IMR-90 (cell line): ENCODE measurements around the gene RERE. TPM values are rescaled to one million over a fixed set of nuclear protein-coding genes. Genes with fewer than 3 reads are reported as not detected.
A peak's percentile ranks its signal among the peaks of the same experiment; 100 is the strongest.

Source experiments
- ATAC-seq: fragments of 200-7000 bp; cut with Tn5 transposase; 2 replicates; pipeline ENCODE4 v1.9.1; 2020; ENCODE audit warnings: low read depth, mild to moderate bottlenecking, moderate library complexity
- BruUV-seq: library from RNA; stranded (reverse); fragments of 400-500 nt; replicated peaks from 2 replicates; lab custom pipeline; 2021; lab: Mats Ljungman, UMichigan
- CTCF ChIA-PET: fragments of 300-600 bp; formaldehyde crosslinking; extraction: SDS; loops from one replicate; lab custom pipeline; 2021; ENCODE audit warnings: antibody characterized with exemption; lab: Yijun Ruan, JAX
- POLR2A ChIA-PET: fragments of 300-600 bp; sonication (Branson Sonifier 250); formaldehyde crosslinking; loops from one replicate; lab custom pipeline; 2022; ENCODE audit warnings: antibody characterized with exemption; ENCODE audit not compliant: unreplicated experiment; lab: Charles Lee
- DNase-seq: peaks from one replicate; pipeline ENCODE4 v3.0.0; 2013
- H2AFZ ChIP-seq: replicated peaks from 2 replicates; pipeline ENCODE3; 2013; ENCODE audit warnings: low read length, mild to moderate bottlenecking; ENCODE audit not compliant: poor library complexity
- H2AK5ac ChIP-seq: 2 replicates; pipeline ENCODE4 v1.6.1; 2013; ENCODE audit warnings: low read depth, low read length, inconsistent platforms
- H2AK9ac ChIP-seq: replicated peaks from 2 replicates; pipeline ENCODE3; 2013; ENCODE audit warnings: mild to moderate bottlenecking, low read depth, low read length, moderate library complexity; ENCODE audit not compliant: poor library complexity
- H2BK120ac ChIP-seq: 2 replicates; pipeline ENCODE4 v1.6.1; 2013; ENCODE audit warnings: low read depth, low read length, inconsistent platforms
- H2BK15ac ChIP-seq: 3 replicates; pipeline ENCODE4 v1.6.1; 2013; ENCODE audit warnings: low read depth, low read length, inconsistent platforms
- H2BK20ac ChIP-seq: 2 replicates; pipeline ENCODE4 v1.6.1; 2013; ENCODE audit warnings: low read depth, mild to moderate bottlenecking, inconsistent platforms, low read length, moderate library complexity
- H2BK5ac ChIP-seq: 2 replicates; pipeline ENCODE4 v1.6.1; 2013; ENCODE audit warnings: mild to moderate bottlenecking, low read depth, low read length, inconsistent platforms; ENCODE audit not compliant: poor library complexity, severe bottlenecking
- H3K14ac ChIP-seq: replicated peaks from 2 replicates; pipeline ENCODE4 v1.6.1; 2013; ENCODE audit warnings: low read depth, low read length, inconsistent platforms
- H3K18ac ChIP-seq: 2 replicates; pipeline ENCODE4 v1.6.1; 2013; ENCODE audit warnings: low read depth, low read length, control low read depth
- H3K23ac ChIP-seq: 2 replicates; pipeline ENCODE4 v1.6.1; 2013; ENCODE audit warnings: low read depth, low read length, inconsistent platforms
- H3K27ac ChIP-seq: 2 replicates; pipeline ENCODE4 v1.5.1; 2013; ENCODE audit warnings: mild to moderate bottlenecking, control low read depth, low read length; ENCODE audit not compliant: insufficient read depth
- H3K27me3 ChIP-seq: 2 replicates; pipeline ENCODE4 v1.6.1; 2013; ENCODE audit warnings: low read length; ENCODE audit not compliant: control insufficient read depth, insufficient read depth
- H3K36me3 ChIP-seq: 2 replicates; pipeline ENCODE4 v1.6.1; 2013; ENCODE audit warnings: low read length, mixed read lengths; ENCODE audit not compliant: control insufficient read depth, insufficient read depth
- H3K4ac ChIP-seq: 2 replicates; pipeline ENCODE4 v1.6.1; 2013; ENCODE audit warnings: low read depth, low read length, inconsistent platforms
- H3K4me1 ChIP-seq: 2 replicates; pipeline ENCODE4 v1.6.1; 2013; ENCODE audit warnings: low read length, mixed read lengths; ENCODE audit not compliant: control insufficient read depth, insufficient read depth
- H3K4me2 ChIP-seq: 2 replicates; pipeline ENCODE4 v1.6.1; 2013; ENCODE audit warnings: low read depth, mild to moderate bottlenecking, control low read depth, low read length, moderate library complexity
- H3K4me3 ChIP-seq: 2 replicates; pipeline ENCODE4 v1.5.1; 2013; ENCODE audit warnings: low read depth, mild to moderate bottlenecking, control low read depth, low read length, moderate library complexity; ENCODE audit not compliant: insufficient read depth
- H3K56ac ChIP-seq: 2 replicates; pipeline ENCODE4 v1.6.1; 2013; ENCODE audit warnings: low read length, inconsistent platforms; ENCODE audit not compliant: insufficient read depth; ENCODE audit errors: extremely low read depth
- H3K79me1 ChIP-seq, 2 experiments: 2 replicates each; pipeline ENCODE4 v1.6.1; 2013; ENCODE audit warnings: low read length in 2 of 2, inconsistent platforms in 1 of 2, low read depth in 1 of 2
- H3K9ac ChIP-seq: 2 replicates; pipeline ENCODE4 v1.6.1; 2013; ENCODE audit warnings: low read depth, low read length, control low read depth
- H3K9me1 ChIP-seq: 2 replicates; pipeline ENCODE4 v1.6.1; 2013; ENCODE audit warnings: low read length, inconsistent platforms; ENCODE audit not compliant: insufficient read depth
- H3K9me3 ChIP-seq: 2 replicates; pipeline ENCODE4 v1.6.1; 2013; ENCODE audit warnings: low read length; ENCODE audit not compliant: control insufficient read depth, insufficient read depth
- H4K20me1 ChIP-seq: 2 replicates; pipeline ENCODE4 v1.6.1; 2013; ENCODE audit warnings: low read length, inconsistent platforms; ENCODE audit not compliant: insufficient read depth
- H4K5ac ChIP-seq: 2 replicates; pipeline ENCODE4 v1.6.1; 2013; ENCODE audit warnings: mild to moderate bottlenecking, low read depth, low read length, control low read depth
- H4K8ac ChIP-seq, 2 experiments: 2 replicates each; pipeline ENCODE4 v1.6.1; 2013; ENCODE audit warnings: low read depth in 2 of 2, low read length in 2 of 2, control low read depth in 1 of 2, inconsistent platforms in 1 of 2
- H4K91ac ChIP-seq: 2 replicates; pipeline ENCODE4 v1.6.1; 2013; ENCODE audit warnings: low read depth, low read length, inconsistent platforms; ENCODE audit not compliant: insufficient read depth
- BHLHE40 ChIP-seq: fragments of 150-350 bp; IDR thresholded peaks from 2 replicates; pipeline ENCODE4 v1.6.1; 2016; ENCODE audit warnings: mild to moderate bottlenecking, low read depth, low read length
- CEBPB ChIP-seq: IDR thresholded peaks from 2 replicates; pipeline ENCODE4 v1.6.1; 2012; ENCODE audit warnings: low read depth, low read length, improper control_type of control experiment
- CHD1 ChIP-seq: IDR thresholded peaks from 2 replicates; pipeline ENCODE4 v1.6.1; 2012; ENCODE audit warnings: low read depth, low read length, improper control_type of control experiment
- FOS ChIP-seq: fragments of 150-350 bp; IDR thresholded peaks from 2 replicates; pipeline ENCODE4 v1.6.1; 2016; ENCODE audit warnings: low read depth, low read length
- MAFK ChIP-seq: IDR thresholded peaks from 2 replicates; pipeline ENCODE4 v1.6.1; 2012; ENCODE audit warnings: low read depth, low read length, improper control_type of control experiment
- MAZ ChIP-seq: IDR thresholded peaks from 2 replicates; pipeline ENCODE4 v1.6.1; 2012; ENCODE audit warnings: low read depth, mild to moderate bottlenecking, low read length, improper control_type of control experiment, moderate library complexity, borderline replicate concordance
- MXI1 ChIP-seq: IDR thresholded peaks from 2 replicates; pipeline ENCODE4 v1.6.1; 2012; ENCODE audit warnings: low read depth, mild to moderate bottlenecking, low read length, moderate library complexity, borderline replicate concordance
- NFE2L2 ChIP-seq: fragments of 150-350 bp; IDR thresholded peaks from 2 replicates; pipeline ENCODE4 v1.6.1; 2016; ENCODE audit warnings: low read depth, mild to moderate bottlenecking, low read length
- POLR2A ChIP-seq: IDR thresholded peaks from 2 replicates; pipeline ENCODE4 v1.6.1; 2012; ENCODE audit warnings: mild to moderate bottlenecking, low read depth, low read length
- RAD21 ChIP-seq: IDR thresholded peaks from 2 replicates; pipeline ENCODE4 v1.6.1; 2012; ENCODE audit warnings: low read length, improper control_type of control experiment
- RCOR1 ChIP-seq: IDR thresholded peaks from 2 replicates; pipeline ENCODE4 v1.6.1; 2012; ENCODE audit warnings: mild to moderate bottlenecking, low read length, improper control_type of control experiment; ENCODE audit not compliant: insufficient replicate concordance
- RFX5 ChIP-seq: IDR thresholded peaks from 2 replicates; pipeline ENCODE4 v1.8.0; 2012; ENCODE audit warnings: low read depth, mild to moderate bottlenecking, low read length, moderate library complexity
- SMC3 ChIP-seq: fragments of 150-350 bp; IDR thresholded peaks from 2 replicates; pipeline ENCODE4 v1.6.1; 2016; ENCODE audit warnings: low read depth, mild to moderate bottlenecking, antibody characterized with exemption, low read length, moderate library complexity
- USF2 ChIP-seq: fragments of 150-350 bp; IDR thresholded peaks from 2 replicates; pipeline ENCODE4 v1.6.1; 2017; ENCODE audit warnings: mild to moderate bottlenecking, antibody characterized with exemption, low read length, low read depth
- WGBS, 2 experiments: methylation state at CpG; one replicate each; pipeline versions ENCODE4 v1.1.5 to v1.1.7; 2013; ENCODE audit warnings: missing lambda C conversion rate in 2 of 2; ENCODE audit not compliant: insufficient read length in 1 of 2; ENCODE audit errors: extremely low coverage in 2 of 2; 5-methylcytosine and 5-hydroxymethylcytosine counted together
- dilution Hi-C: fragments of 300-500 bp; cut with HindIII; formaldehyde crosslinking; loops from one replicate; pipeline ENCODE4 v1.14.3; 2018; ENCODE audit warnings: low sequenced_read_pairs; ENCODE audit not compliant: unreplicated experiment
- in situ Hi-C: fragments of 300-500 bp; cut with MboI; formaldehyde crosslinking; loops from 3 replicates; pipeline ENCODE4 v1.14.3; 2019; ENCODE audit warnings: low sequenced_read_pairs, inconsistent platforms, mixed read lengths
- intact Hi-C: fragments of 100-400 bp; cut with micrococcal nuclease; formaldehyde crosslinking; loops from 2 replicates; pipeline ENCODE4 v1.10.0; 2022
- polyA plus RNA-seq, 3 experiments: library from polyadenylated mRNA; depleted of rRNA; stranded (reverse); fragments of >200 nt; gene quantifications; 2 replicates each; pipeline ENCODE4 v1.2.3, GENCODE V29; 2012; ENCODE audit warnings: low replicate concordance in 1 of 3
- total RNA-seq: library from RNA; depleted of rRNA; stranded (reverse); fragments of >200 nt; gene quantifications from 2 replicates; pipeline ENCODE4 v1.2.3, GENCODE V29; 2012
- TF ChIP-seq, protein P1 (sequence below): conservative IDR thresholded peaks from 2 replicates; pipeline ENCODE4 v1.5.1; 2012; ENCODE audit warnings: mild to moderate bottlenecking, low read depth, low read length, improper control_type of control experiment

RERE gene
- total and polyA plus RNA-seq, 2 of the 4 experiments (the other 2 are of a cell fraction): 11.5 to 25.1 TPM

DNA sequence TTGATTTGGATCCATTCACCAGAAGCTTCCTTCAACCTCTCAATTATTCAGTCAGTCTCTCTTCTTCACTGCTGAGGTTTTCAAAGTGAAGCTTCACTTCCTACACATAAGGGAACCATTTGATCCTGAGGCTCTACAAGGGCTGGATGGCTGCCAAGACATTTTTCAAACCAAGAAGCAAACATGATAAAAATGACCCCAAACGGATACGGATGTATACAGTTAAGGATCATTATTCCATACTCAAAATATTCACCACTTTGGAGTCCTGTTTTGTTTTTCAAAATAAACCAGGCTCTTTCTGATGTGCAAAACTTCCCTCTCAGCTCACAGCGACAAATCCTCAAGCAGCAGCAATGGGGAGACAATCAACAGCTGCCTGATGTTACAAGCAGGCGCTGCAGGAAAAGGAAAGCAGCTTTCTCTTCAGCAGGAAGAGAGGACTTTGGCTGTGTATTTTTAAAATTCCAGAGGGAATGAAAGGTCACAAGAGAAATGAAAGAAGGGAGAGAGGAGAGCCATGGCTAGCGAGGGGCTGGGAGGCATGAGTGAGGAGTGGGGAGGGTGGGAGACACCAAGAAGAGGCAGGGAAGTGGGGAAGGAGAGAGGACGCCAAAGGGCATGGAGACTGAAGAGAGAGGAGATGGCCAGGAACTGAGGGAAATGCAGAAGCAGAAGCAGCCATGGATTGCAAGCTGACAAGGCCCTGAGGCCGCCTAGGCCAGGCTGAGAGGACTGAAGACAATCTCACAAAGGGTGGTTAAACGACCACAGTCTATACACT, 354.1 kb downstream of the RERE start:
- Histone ChIP-seq H4K5ac (peak overlapping the region; percentile 82), H3K23ac (peak overlapping the region; percentile 96), H2BK20ac (peak overlapping the region; percentile 89), H3K14ac (peak overlapping the region; percentile 90), H3K9me1 (peaks cover 33% of the 10 kb centered on the region), H3K4ac (peak overlapping the region; percentile 96), H2AK5ac (peak overlapping the region; percentile 90), H3K27me3 (no peaks in the 10 kb centered on the region), H3K18ac (peak overlapping the region; percentile 84), H2AK9ac (peak overlapping the region; percentile 59), H3K4me2 (peak overlapping the region; percentile 57), H3K4me1 (peaks cover 37% of the 10 kb centered on the region), H3K9me3 (no peaks in the 10 kb centered on the region), H4K91ac (peak overlapping the region; percentile 85), H3K4me3 (no peak overlapping the region), H4K8ac (peak overlapping the region; percentile 74 to 95), H3K36me3 (peaks cover 3% of the 10 kb centered on the region), H4K20me1 (peaks cover 4% of the 10 kb centered on the region), H3K27ac (peak overlapping the region; percentile 96), H3K56ac (peak overlapping the region; percentile 75), H2BK5ac (peak overlapping the region; percentile 84), H2AFZ (peak overlapping the region; percentile 78), H2BK15ac (peak overlapping the region; percentile 56; the same call in 2 of the 3 replicates), H3K79me1 (peaks cover 38 to 69% of the 10 kb centered on the region in 2 experiments), H3K9ac (peak overlapping the region; percentile 59), H2BK120ac (peak overlapping the region; percentile 91)
- no TSS peak for BruUV-seq
- intact Hi-C loops (loop anchor here (1.0 to 10.0 kb wide), 4 partner anchors 41 to 391 kb away; partner anchors contain the start of gene RERE), in situ Hi-C loops (no loop called here), dilution Hi-C loops (no loop called here)
- ATAC-seq (peak; percentile 70), DNase-seq (peak; percentile 89)
- CTCF ChIA-PET: interaction anchor here (0.7 to 1.3 kb wide), 5 partner anchors 54 to 480 kb away, joined by 3 to 8 read pairs (median 3); no protein-coding TSS in a partner anchor
- POLR2A ChIA-PET: interaction anchor here (0.5 to 0.7 kb wide), 3 partner anchors 15 to 240 kb away, joined by 3 to 14 read pairs (median 4); no protein-coding TSS in a partner anchor
- 7% methylated on average over 3 of the region's 8 CpGs; no CpG with 5 or more reads in 1 of the 2 experiments for WGBS, 2 experiments
- no peak for TF ChIP-seq RAD21
- no peak for TF ChIP-seq NFE2L2
- no peak for TF ChIP-seq SMC3
- no peak for TF ChIP-seq USF2
- no peak for TF ChIP-seq MAZ
- no peak for TF ChIP-seq FOS
- no peak for TF ChIP-seq POLR2A
- TF ChIP-seq RFX5: no peak
- TF ChIP-seq CEBPB: no peak
- no peak for TF ChIP-seq MXI1
- no peak for TF ChIP-seq RCOR1
- TF ChIP-seq BHLHE40: no peak
- TF ChIP-seq MAFK: no peak
- TF ChIP-seq, protein P1, sequence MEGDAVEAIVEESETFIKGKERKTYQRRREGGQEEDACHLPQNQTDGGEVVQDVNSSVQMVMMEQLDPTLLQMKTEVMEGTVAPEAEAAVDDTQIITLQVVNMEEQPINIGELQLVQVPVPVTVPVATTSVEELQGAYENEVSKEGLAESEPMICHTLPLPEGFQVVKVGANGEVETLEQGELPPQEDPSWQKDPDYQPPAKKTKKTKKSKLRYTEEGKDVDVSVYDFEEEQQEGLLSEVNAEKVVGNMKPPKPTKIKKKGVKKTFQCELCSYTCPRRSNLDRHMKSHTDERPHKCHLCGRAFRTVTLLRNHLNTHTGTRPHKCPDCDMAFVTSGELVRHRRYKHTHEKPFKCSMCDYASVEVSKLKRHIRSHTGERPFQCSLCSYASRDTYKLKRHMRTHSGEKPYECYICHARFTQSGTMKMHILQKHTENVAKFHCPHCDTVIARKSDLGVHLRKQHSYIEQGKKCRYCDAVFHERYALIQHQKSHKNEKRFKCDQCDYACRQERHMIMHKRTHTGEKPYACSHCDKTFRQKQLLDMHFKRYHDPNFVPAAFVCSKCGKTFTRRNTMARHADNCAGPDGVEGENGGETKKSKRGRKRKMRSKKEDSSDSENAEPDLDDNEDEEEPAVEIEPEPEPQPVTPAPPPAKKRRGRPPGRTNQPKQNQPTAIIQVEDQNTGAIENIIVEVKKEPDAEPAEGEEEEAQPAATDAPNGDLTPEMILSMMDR: no peak
- TF ChIP-seq CHD1: no peak
